Stimulated activated CD4-positive, alpha-beta T cell treated with anti-CD3 and anti-CD28 coated beads, Interleukin-1b, Interleukin-23, amount 100 ng/mL, for 4 hours (primary cell): ENCODE data around the gene STYK1.
"Not testable (repeated sequence)": the region's sequence is repeated elsewhere in the genome, so short reads cannot be mapped to it uniquely, and the experiment has no call there.

ENCODE experiments used
- DNase-seq, 2 donors: peaks; one replicate each; pipeline ENCODE4 v3.0.0-alpha.2; 2020; ENCODE audit warnings: low read depth in 2 of 2

Gene STYK1

DNA sequence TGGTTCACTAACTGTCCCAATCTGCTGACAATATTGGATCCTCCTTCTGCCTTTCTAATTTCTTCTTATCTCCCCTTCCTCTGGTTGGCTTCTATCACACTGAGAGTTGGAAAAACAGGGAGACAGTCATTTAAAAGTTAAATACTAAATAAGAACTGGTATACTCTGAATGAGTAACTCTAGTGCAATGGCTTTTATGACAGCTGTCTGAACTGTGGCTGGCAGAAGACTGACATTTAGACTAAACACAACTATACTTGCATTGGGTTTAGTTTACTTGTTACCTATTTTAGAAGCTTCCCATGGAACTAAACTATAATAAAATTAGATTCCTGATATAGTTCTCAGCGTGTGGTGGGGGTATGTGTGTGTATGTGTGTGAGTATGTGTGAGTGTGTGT is 52.6 kb downstream of the STYK1 start:
- DNase-seq, result no peak

DNA sequence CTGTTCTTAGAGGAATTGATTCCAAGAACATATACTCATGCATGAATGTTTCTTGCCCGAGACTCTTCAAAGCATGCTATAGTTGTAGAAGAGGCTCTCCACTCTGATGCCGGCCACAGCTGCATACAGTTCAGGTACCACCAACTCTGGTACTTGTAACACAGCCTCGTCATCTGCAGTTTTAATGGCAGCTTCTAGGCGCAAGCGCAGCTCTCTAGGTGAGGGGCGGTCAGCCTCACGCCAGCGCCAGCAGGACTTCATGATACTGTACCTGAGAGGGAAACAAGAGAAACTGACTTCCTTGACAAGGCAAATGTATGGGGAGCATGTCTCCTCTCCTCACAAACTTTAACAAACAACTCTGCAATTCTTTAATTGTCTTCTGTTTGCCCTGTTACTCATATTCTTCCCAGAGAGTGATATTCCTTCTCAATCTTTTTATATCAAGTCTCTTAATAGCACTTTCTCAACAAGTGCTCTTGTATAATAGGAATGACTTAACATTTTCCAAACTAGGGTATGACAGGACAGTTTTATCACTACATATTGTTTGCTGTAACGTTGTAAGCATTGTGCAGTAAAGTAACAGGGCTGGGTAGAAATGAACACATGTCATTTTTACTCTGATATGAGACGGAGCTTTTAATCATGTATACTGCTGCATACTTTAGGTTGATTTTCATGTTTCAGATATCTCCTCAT is 53.6 kb downstream of the STYK1 start:
- no peak for DNase-seq

DNA sequence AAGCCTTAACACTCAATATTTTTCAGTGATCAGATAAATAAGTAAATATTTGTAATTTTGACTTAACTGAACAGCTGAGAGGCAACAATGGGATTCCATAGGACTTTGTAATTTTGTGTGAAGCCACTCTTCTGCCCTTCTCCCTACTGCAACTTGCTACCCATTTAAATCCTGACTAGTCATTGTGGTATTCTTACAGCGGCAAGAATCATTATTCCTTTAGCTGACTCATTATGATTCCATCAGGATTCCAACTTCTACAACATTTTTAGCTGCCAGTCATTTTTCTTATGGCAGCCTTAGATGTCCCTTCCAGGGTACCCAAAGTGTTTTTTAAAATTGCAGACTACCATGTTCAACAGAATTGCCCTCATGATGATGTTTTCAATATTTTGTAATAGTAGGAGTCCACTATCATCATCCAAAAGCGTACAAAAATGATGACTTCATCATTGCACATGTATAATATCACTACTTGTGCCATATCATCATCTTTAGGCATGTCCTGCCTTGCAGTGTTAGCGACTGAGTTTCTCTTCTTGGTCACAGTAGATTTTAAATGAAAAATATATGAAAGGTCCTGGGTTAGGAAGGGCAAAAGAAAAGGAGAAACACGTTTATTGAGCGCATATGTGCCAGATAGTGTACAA is 55.4 kb downstream of the STYK1 start:
- DNase-seq, result no peak

DNA sequence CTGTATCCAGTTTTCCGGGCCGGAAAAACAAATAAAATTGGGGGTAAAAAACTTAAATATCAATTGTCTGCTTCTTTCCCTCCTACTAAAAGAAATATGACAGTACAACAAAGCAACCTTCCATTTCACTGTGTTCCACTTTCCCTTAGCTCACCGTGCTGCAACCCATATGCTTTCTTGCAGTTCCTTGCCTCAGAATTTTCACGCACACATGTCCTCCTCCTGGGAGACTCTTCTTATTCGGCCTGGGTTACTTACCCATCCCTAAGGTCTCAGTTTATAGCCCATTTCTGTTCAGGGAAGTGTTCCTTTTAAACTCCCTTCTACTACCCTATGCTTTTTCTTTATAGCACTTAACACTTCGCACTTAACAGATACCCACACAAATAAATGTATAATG is 56.0 kb downstream of the STYK1 start:
- no peak for DNase-seq

DNA sequence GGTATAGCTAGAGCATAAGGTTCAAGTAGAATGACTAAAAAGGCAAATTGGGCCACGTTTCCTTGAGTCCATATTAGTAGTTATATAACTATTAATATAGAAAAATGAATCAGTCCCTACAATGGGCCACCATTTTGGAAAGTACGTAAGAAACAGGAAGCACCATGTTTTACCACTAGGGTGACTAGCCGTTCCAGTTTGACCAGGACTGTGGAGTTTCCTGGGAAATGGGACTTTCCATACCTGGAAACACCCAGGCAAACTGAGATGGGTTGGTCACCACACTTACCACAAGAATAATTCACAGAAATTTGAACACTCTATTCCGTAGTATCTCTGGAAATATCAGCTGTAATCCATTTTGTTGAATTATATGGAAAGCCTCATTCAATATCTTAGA is 58.3 kb downstream of the STYK1 start:
- DNase-seq, result no peak

DNA sequence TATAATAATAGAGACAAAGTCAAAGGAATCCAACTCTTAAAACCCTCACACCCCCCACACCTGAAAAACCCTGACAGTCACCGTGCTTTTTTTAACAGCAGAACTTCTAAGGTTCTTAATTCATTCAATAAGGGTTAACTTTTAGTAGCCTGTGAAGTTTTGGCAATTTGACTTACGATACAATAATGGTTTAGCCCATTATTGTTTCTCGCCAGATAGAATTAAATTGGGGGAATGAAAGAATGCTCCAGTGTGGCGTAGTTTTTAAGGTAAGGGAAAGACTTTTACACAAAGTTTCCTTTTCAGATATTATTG is 59.8 kb downstream of the STYK1 start:
- DNase-seq, result no peak

DNA sequence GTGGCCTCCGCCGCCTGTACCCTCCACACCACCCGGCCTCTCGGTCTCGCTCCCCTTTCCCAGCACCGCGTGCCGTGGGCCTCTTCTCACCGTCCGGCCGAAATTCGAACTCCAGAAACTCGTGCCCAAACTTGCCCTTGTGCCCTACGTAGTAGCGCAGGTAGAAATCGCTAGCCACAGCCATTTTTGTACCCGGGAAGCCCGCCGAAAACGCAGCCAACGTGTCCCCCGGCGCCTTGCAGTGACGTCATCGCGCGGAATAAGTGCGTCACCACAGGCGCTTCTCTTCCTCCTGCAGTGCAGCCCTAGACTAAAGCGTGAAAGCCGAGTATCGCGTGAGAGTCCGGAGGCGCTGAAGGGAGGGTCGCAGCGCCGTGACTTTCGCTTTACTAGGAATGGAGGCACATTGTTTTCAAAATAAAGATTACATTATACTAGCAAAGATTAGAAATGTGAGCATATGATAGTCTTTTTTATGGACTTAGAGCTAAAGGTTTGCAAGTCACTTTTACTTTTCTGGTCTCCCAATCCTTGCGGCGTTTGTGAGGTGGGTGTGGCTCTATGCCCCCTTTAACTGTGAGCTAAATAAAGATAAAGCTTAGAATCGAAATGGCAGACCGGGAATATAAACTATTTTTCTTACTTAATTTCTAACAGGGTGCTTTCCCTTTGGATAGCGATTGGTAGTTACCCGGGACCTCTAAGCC is 60.4 kb downstream of the STYK1 start, which contains the start of gene MAGOHB:
Gene MAGOHB (minus strand): TSS at position 261 of the 707 bp plus-strand sequence. CDS start 77 bp downstream, at position 184.
- DNase-seq, result peak; percentile 99 to 100

DNA sequence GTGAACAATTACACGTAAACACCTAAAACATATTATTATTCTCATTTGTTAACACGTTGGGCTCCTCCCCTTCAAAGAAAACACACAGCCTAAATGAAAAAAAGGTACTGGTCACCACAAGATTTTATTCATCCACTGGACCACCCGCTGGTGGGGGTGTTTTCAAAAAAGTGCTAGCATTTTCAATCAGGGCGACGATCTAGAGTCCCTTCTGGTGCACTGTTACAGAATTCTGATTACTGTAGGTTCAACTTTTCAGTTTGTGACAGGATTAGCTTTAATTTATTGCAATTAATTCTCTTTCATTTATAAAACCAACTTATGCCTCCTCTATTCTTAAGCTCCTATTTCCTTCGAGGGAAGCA is 60.9 kb downstream of the STYK1 start:
- DNase-seq, result no peak

DNA sequence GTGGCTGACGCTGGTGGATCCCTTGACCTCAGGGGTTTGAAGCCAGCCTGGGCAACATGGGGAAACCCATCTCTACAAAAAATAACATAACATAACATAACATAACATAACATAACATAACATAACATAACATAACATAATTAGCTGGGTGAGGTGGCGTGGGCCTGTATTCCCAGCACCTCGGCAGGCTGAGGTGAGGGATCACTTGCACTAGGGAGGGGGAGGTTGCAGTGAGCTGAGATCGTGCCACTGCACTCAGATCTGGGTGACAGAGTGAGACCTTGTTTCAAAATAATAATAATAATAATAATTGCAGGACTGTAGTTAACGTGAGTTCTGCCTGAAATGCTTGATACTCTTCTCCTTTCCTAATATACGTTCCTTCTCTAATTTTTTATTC is 61.7 kb downstream of the STYK1 start:
- no peak for DNase-seq

DNA sequence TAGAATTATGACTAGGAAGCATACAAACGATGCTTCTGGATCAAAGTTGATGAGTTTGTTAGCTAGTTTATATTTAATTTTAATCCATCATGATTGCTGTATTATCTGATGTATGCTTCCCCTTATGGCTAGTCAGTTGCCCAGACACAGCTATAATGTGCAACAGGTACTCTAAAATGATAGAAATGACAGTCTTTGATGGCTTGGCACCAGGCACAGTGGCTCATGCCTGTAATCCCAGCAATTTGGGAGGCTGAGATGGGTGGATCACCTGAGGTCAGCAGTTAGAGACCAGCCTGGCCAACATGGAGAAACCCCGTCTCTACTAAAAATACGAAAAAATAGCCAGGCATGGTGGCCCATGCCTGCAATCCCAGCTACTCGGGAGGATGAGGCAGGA is 62.6 kb downstream of the STYK1 start:
- DNase-seq, result not testable (repeated sequence)

DNA sequence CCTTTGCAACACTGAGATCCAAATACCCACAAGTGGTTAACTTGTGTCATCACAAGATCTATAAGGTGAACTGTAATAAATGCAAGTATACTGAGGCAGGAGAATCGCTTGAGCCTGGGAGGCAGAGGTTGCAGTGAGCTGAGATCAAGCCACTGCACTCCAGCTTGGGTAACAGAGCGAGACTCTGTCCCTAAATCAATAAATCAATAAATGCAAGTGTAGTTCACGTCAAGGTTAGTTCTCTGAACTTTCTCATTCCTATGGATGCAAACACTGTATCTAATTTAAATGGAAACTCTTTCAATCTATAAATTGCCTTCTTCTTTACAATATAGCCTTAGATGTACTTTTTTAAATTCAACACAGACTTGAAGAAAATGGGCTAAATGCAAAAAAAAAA is 63.7 kb downstream of the STYK1 start:
- no peak for DNase-seq

DNA sequence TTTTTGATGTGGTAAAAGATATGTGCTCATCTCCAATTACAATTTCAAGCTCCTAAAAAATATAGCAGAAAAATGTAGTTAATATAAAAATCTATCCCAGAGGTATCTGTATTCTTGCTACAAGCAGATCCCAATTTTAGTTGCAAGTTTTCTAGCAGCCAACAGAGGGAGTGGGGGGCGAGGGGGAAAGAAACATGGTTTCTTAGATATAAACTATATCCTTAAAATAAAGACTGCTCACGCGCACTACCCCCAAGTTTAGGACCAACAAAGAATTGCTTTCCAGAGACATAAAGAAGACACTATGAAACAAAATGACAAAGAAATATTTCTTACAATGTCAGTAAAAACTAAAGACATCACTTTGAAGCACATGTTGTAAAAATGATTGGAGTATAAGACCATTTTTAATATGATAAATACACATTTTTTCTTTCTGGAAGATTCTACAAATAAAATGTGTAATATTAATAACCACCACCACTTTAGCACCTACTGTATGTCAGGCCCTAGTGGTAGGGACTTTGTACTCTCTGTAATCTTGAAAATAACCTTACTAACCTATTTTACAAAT is 65.9 kb downstream of the STYK1 start:
- DNase-seq, result no peak

DNA sequence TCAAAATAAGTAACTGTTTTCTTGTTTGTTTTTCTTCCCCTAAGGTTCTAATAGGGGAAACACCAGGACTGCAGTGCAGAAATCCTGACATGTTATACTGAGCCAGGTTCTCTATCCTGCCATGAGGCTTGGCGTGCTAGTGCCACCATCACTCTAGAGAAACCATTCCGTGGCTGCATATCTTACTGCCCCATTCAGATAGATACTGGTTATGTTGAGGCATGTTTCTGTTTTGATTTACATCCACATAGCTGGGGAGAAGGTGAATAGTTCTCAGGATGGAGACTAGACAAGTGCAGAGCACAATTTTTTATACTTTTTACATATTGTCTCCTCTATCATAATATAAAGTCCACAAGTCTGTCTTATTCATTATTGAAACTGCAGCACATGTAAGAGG is 72.0 kb downstream of the STYK1 start:
- no peak for DNase-seq

DNA sequence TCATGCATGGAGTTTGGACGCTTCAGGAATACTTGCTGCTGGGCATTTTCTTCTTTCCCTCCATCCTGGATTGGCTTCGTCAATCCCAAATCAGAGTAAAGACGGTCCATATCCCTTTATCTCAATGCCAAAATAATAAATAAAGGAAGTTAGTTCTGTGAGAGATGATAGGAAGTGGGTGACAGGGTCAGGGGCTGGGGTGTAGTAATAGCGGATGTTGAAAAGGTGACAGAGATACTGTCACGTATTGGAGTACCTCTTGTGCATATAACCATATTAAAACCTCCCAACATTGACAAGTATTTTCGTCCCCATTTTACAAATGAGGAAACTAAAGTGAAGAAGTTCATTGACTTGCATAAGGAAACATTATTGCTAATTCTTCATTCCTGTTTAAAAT is 72.9 kb downstream of the STYK1 start:
- no peak for DNase-seq

DNA sequence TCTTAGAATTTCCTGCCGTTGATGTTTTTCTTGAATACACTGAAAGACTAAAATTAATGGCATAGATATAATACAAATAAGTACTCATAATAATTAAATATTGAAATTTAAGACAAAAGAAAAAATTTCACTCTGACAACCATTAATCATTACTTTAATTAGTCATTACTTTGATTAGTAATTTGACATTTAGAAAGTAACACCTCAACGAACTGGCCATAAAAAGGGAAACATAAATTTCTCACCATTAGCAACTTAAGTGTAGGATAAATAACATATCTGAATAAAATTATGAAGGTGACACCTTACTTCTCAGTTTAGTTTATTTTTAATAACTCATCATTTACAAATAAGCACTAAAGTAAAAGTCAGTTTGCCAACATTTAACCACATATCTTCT is 78.0 kb downstream of the STYK1 start:
- DNase-seq, result no peak

DNA sequence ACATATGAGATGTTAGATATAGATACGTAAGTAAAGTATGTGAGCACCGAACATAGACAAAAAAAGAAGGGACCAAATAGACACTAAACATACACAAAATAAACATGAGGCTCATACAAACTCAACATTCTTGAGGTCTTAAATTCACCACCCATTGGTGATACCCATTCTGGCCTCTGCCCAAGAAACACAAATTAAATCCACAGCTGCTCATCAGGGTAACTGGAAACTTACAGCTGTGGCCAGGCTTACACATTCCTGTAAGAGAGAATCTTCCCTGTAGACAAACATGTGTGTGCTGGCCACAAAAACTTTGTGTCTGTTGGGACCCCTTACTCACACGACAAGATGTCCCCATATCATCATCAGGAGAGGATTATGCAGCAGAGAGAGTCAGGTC is 82.9 kb downstream of the STYK1 start:
- no peak for DNase-seq

DNA sequence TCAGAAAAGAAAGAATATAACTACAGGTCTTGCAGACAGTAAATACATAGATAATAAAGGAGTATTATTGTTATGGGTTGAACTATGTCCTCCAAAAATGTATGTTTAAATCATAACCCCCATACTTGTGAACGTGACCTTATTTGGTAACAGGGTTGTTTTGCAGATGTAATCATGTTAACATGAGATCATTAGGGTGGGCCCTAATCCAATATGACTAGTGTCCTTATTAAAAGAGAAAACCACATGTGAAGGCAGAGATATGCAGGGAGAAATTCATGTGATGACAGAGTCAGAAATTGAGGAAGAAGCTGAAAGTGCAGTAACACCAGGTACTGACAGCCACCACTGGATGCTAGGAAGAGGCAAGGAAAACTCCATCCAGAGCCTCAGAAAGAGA is 89.4 kb downstream of the STYK1 start:
- DNase-seq, result no peak

DNA sequence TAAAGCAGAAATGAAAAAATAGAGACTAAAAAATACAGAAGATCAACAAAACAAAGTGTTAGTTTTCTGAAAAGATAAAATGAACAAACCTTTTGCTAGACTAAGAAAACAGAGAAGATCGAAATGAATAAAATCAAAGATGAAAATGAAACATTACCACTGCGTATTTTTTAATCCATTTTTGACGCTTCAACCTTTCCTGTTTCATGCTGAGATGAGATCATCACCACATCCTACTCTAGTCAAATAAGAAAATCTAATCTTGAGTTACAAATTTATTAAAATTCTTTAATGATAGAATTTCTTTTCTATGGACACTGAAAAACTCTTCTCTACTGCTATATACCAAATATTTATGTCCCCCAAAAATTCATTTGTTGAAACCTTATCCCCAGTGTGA is 91.1 kb downstream of the STYK1 start:
- no peak for DNase-seq

DNA sequence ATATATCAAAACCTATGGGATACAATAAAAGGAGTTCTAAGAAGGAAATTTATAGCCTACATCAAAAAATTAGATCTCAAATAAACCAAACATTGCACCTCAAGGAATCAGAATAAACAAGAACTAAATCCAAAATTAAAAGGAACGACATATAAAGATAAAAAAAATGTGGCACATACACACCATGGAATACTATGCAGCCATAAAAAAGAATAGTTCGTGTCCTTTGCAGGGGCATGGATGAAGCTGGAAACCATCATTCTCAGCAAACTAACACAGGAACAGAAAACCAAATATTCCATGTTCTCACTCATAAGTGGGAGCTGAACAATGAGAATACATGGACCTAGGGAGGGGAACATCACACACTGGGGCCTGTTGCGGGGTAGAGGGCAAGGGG is 91.7 kb downstream of the STYK1 start:
- DNase-seq, result not testable (repeated sequence)

DNA sequence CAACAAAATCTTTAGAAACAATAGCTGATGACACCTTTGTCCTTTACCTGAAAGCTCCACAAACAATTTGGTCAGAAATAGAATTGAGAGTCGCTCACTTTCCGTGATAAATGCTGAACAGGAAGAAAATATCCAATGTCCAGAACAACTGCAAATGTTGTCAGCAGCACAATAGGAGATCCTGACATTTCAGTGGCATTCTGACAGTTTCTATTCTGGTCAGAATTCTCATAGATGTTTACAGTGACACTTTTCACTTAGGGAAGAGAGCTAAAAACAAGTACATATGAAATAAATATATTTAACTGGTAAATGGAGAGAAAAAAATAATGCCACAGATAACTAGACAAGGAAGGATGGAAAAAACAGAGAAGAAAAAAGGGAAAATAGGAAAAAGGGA is 99.5 kb downstream of the STYK1 start:
- no peak for DNase-seq

DNA sequence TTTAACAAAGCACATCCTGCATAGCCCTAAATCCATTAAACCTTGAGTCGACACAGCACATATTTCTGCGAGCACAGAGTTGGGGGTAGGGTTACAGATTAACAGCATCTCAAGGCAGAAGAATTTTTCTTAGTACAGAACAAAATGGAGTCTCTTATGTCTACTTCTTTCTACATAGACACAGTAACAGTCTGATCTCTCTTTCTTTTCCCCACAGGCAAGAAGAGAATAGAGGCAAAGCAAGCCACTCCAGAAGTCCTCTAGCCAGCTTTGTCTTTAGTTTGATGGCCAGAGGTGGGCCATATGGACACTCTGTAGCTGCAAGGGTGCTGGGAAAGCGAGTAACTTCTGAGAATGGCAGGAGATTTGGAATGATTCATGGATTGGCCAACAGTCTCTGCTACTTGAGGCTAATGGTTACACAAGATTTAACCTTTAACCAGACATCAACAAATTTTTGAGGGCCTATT is 101.8 kb downstream of the STYK1 start:
- DNase-seq, result not testable (repeated sequence)

DNA sequence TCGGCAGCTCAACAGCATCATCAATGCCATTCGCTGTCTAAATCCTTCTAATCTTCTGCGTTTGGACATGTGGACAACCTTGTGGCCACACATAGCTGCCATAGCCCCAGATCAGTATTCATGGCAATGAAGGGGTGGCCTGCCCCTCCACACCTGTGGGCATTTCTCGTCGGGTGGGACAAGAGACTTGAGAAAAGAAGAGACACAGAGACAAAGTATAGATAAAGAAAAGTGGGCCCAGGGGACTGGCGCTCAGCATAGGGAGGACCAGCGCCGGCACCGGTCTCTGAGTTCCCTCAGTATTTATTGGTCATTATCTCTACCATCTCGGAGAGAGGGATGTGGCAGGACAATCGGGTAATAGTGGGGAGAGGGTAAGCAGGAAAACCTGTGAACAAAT is 102.7 kb downstream of the STYK1 start:
- no peak for DNase-seq
